ENCODE measurements around the gene ZNF783. TPM values are rescaled to one million over a fixed set of nuclear protein-coding genes. Genes with fewer than 3 reads are reported as not detected.

Gene ZNF783
- total RNA-seq, 1 experiment from 2014 or later = 3.2 TPM

- Histone ChIP-seq H3K27me3 (ENCODE audit: control insufficient read depth, insufficient read depth, low read length) (peaks cover 3% of the 10 kb centered on the region; the same call in 1 of the 2 replicates), H3K36me3 (replicated peaks; ENCODE audit: control insufficient read depth, insufficient read depth, low read length) (peaks cover 6% of the 10 kb centered on the region), H3K4me3 (ENCODE audit: insufficient read depth, low read depth, low read length) (no peak overlapping the region)
- DNase-seq = no peak
These were observed 18.9 kb downstream of the ZNF783 start for GRCh38 chr7:149280661-149281507.

DNA sequence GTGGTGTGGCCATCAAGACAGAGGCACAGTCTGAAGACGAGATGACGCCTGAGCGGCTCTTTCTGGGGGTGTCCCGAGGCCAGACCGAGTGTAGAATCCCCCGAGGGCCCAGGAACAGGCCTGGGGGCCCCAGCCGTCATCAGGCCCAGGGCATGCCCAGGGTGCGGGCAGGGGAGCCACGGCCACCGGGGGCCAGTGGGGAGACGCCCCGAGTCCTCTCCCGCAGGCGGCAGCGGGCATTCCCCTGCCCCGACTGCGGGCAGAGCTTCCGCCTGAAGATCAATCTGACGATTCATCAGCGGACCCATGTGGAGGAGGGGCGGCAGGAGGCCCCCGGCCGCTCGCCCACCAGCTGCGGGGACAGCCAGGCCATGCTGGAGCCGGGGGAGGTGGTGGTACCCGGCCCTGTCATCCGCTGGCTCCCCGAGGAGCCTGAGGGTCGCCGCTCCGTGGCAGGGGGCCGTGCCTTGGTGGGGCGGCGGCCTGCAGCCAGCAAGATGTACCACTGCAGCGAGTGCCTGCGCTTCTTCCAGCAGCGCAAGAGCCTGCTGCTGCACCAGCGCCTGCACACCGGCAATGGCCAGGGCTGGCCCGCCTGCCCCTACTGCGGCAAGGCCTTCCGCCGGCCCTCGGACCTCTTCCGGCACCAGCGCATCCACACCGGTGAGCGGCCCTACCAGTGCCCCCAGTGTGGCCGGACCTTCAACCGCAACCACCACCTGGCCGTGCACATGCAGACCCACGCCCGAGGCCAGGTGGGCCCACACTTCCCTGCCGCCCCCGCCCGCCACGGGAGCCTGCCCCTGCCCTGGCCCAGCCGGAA, 19.7 kb downstream of the ZNF783 start:
- Histone ChIP-seq H3K27me3 (ENCODE audit: control insufficient read depth, insufficient read depth, low read length) (peaks cover 9% of the 10 kb centered on the region; the same call in 1 of the 2 replicates), H3K36me3 (replicated peaks; ENCODE audit: control insufficient read depth, insufficient read depth, low read length) (peaks cover 6% of the 10 kb centered on the region), H3K4me3 (ENCODE audit: insufficient read depth, low read depth, low read length) (no peak overlapping the region)
- no peak for DNase-seq

GRCh38 chr7:149282331-149282655, 20.3 kb downstream of the ZNF783 start:
- Histone ChIP-seq H3K36me3 (replicated peaks; ENCODE audit: control insufficient read depth, insufficient read depth, low read length) (peaks cover 6% of the 10 kb centered on the region), H3K27me3 (ENCODE audit: control insufficient read depth, insufficient read depth, low read length) (peaks cover 9% of the 10 kb centered on the region; the same call in 1 of the 2 replicates), H3K4me3 (ENCODE audit: insufficient read depth, low read depth, low read length) (no peak overlapping the region)
- DNase-seq = no peak

DNA sequence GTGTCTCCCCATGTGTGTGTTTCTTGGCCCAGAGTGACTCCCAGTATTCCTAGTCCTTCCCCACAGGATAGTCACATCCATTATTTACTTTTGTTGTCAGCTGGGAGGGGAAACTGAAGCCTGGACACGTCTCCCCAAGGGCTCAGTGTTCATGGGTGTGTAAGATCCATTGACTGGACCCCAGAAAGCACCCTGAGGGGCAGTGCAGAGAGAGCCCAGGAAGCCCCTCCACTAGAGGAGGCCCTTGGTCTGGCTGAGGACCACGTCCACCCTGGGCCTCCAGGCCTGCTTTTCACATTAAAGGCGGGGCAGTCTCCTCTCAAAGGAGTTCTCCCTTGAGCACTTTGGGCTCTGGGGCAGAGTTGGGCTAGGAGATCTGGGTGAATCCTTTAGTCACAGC, 21.3 kb downstream of the ZNF783 start:
- Histone ChIP-seq H3K36me3 (replicated peaks; ENCODE audit: control insufficient read depth, insufficient read depth, low read length) (peaks cover 1% of the 10 kb centered on the region; the same call in 1 of the 2 replicates), H3K4me3 (ENCODE audit: insufficient read depth, low read depth, low read length) (no peak overlapping the region), H3K27me3 (ENCODE audit: control insufficient read depth, insufficient read depth, low read length) (peaks cover 9% of the 10 kb centered on the region; the same call in 1 of the 2 replicates)
- no peak for DNase-seq

GRCh38 chr7:149284343-149284742, 22.3 kb downstream of the ZNF783 start:
- Histone ChIP-seq H3K36me3 (replicated peaks; ENCODE audit: control insufficient read depth, insufficient read depth, low read length) (no peaks in the 10 kb centered on the region), H3K27me3 (ENCODE audit: control insufficient read depth, insufficient read depth, low read length) (peaks cover 9% of the 10 kb centered on the region; the same call in 1 of the 2 replicates), H3K4me3 (ENCODE audit: insufficient read depth, low read depth, low read length) (no peak overlapping the region)
- DNase-seq = no peak

GRCh38 chr7:149284850-149285585, 23.0 kb downstream of the ZNF783 start:
- Histone ChIP-seq H3K4me3 (ENCODE audit: insufficient read depth, low read depth, low read length) (peak overlapping the region; percentile 83), H3K36me3 (replicated peaks; ENCODE audit: control insufficient read depth, insufficient read depth, low read length) (no peaks in the 10 kb centered on the region), H3K27me3 (ENCODE audit: control insufficient read depth, insufficient read depth, low read length) (peaks cover 9% of the 10 kb centered on the region; the same call in 1 of the 2 replicates)
- peak; percentile 100 for DNase-seq

DNA sequence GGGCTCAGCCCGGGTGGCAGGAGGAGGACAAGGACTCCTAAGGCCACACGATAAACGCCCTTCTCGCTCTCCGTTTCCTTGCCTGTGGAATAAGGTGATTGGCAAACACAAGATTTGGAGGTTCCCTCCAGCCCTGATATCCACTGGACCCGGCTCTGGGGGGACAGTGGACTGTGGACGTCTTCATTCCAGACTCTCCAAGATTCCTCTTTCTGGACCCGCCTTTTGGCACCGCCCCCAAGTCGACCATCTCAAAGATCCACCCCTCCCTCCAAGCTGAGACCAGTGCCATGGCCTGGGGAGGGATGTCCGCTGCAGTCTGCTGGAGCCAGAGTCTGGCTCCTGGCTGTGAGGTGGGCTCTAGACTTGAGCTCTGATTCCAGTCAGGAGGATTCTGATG, 23.6 kb downstream of the ZNF783 start:
- DNase-seq = peak; percentile 82
- Histone ChIP-seq H3K4me3 (ENCODE audit: insufficient read depth, low read depth, low read length) (peak overlapping the region; percentile 83), H3K36me3 (replicated peaks; ENCODE audit: control insufficient read depth, insufficient read depth, low read length) (no peaks in the 10 kb centered on the region), H3K27me3 (ENCODE audit: control insufficient read depth, insufficient read depth, low read length) (peaks cover 9% of the 10 kb centered on the region; the same call in 1 of the 2 replicates)

GRCh38 chr7:149286811-149287400, 24.9 kb downstream of the ZNF783 start:
- no peaks in the 10 kb centered on the region for H3K36me3 ChIP-seq (replicated peaks; ENCODE audit: control insufficient read depth, insufficient read depth, low read length)
- no peak for DNase-seq
- H3K27me3 ChIP-seq (ENCODE audit: control insufficient read depth, insufficient read depth, low read length) = peaks cover 9% of the 10 kb centered on the region; the same call in 1 of the 2 replicates
- H3K4me3 ChIP-seq (ENCODE audit: insufficient read depth, low read depth, low read length) = no peak overlapping the region

DNA sequence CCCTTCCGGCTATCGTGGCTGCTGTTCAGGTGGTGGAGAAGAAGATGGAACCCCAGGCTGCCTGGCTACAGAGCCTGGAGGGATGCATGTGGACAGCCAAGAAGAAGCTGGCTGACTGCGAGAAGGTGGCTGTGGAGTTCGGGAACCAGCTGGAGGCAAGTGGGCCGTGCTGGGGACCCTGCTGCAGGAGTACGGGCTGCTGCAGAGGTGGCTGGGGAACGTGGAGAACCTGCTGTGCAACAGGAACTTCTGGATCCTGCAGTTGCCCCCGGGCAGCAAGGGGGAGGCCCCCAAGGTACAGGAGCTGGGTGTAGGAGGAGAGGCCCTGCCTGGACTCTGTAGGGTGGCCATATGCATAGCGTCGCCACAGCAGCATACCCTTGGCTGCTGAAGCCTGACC, 25.6 kb downstream of the ZNF783 start:
- Histone ChIP-seq H3K4me3 (ENCODE audit: insufficient read depth, low read depth, low read length) (no peak overlapping the region), H3K36me3 (replicated peaks; ENCODE audit: control insufficient read depth, insufficient read depth, low read length) (no peaks in the 10 kb centered on the region), H3K27me3 (ENCODE audit: control insufficient read depth, insufficient read depth, low read length) (peaks cover 9% of the 10 kb centered on the region; the same call in 1 of the 2 replicates)
- no peak for DNase-seq

GRCh38 chr7:149289262-149289661, 27.3 kb downstream of the ZNF783 start:
- peaks cover 9% of the 10 kb centered on the region; the same call in 1 of the 2 replicates for H3K27me3 ChIP-seq (ENCODE audit: control insufficient read depth, insufficient read depth, low read length)
- H3K4me3 ChIP-seq (ENCODE audit: insufficient read depth, low read depth, low read length) = no peak overlapping the region
- DNase-seq = no peak

DNA sequence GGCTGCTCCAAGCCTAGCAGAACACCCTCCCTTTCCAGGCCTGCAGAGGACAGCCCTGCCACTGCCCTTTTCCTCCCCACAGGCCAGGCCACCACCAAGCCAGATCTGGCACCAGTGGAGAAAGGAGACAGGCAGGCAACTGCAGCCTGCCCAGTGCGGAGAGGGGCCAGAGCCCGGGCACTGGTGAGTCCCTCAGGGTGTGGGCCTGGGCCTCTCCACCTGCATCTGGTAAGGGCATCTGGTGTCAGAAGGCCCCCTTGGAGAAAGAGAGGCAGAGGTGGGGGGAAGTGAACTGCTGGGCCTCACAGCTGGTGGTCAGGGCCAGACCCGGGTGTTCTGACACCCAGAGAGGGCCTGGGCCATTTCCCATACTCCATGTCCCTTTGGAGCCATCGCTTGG, 27.9 kb downstream of the ZNF783 start:
- Histone ChIP-seq H3K36me3 (replicated peaks; ENCODE audit: control insufficient read depth, insufficient read depth, low read length) (no peaks in the 10 kb centered on the region), H3K4me3 (ENCODE audit: insufficient read depth, low read depth, low read length) (no peak overlapping the region)
- DNase-seq = no peak

More at GRCh38 chr7:149289262-149289661, 27.3 kb downstream of the ZNF783 start:
- H3K36me3 ChIP-seq (replicated peaks; ENCODE audit: control insufficient read depth, insufficient read depth, low read length) = no peaks in the 10 kb centered on the region

DNA sequence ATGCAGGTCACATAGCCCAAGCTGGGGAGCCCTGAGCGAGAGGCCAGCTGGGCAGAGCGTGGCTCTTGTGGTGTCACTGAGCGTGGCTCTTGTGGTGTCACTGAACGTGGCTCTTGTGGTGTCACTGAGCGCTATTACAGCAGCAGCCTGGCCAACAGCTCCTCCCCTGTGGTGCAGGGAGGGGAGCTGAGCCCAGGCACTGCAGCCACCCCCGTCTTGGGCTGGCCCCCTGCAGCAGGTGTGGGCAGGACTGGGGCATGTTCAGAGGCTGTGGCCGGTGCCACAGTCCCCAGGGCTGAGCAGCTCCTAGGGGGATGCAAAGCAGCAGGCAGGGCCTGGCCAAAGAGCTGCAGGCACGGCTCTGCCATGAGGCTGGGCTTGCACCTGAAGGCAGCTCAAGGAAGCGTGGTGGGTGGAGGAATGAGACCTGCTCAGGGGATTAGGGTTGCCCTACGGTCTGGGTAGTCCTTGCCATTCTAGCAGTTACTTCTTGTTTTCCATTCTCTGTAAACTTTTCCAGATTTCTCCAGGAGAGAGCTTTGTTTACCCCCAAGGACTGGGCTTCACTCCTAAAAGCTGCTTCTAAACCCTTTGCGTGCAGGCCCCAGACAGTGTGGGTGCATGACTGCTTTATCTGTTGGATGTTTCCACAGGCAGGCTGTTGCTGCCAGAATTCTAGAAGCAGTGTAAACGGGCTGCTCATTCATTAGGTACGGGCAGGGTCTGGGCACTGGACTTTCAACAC, 29.2 kb downstream of the ZNF783 start:
- no peak overlapping the region for H3K4me3 ChIP-seq (ENCODE audit: insufficient read depth, low read depth, low read length)
- DNase-seq = peak; percentile 38
- no peaks in the 10 kb centered on the region; the same call in 1 of the 2 replicates for H3K36me3 ChIP-seq (replicated peaks; ENCODE audit: control insufficient read depth, insufficient read depth, low read length)
- peaks cover 3% of the 10 kb centered on the region; the same call in 1 of the 2 replicates for H3K27me3 ChIP-seq (ENCODE audit: control insufficient read depth, insufficient read depth, low read length)

More for the DNA sequence above, 27.9 kb downstream of the ZNF783 start:
- peaks cover 9% of the 10 kb centered on the region; the same call in 1 of the 2 replicates for H3K27me3 ChIP-seq (ENCODE audit: control insufficient read depth, insufficient read depth, low read length)

- H3K36me3 ChIP-seq (replicated peaks; ENCODE audit: control insufficient read depth, insufficient read depth, low read length) = no peaks in the 10 kb centered on the region; the same call in 1 of the 2 replicates
- no peaks in the 10 kb centered on the region for H3K27me3 ChIP-seq (ENCODE audit: control insufficient read depth, insufficient read depth, low read length)
- peak; percentile 32 for DNase-seq
- no peak overlapping the region for H3K4me3 ChIP-seq (ENCODE audit: insufficient read depth, low read depth, low read length)
These were observed 29.9 kb downstream of the ZNF783 start for GRCh38 chr7:149291781-149292461.
